WTC11 (cell line): ENCODE results near the gene CAPN7. TPM values are rescaled to one million over a fixed set of nuclear protein-coding genes. Genes with fewer than 3 reads are reported as not detected.

Experiments used
- ATAC-seq: fragments of 200-7000 bp; cut with Tn5 transposase; 2 replicates; pipeline ENCODE4 v1.10.0; 2021; ENCODE audit warnings: mild to moderate bottlenecking, moderate library complexity
- CTCF ChIA-PET: fragments of 300-600 bp; sonication (Branson Sonifier 250); formaldehyde crosslinking; loops from one replicate; lab custom pipeline; 2021; ENCODE audit warnings: antibody characterized with exemption; lab: Charles Lee
- POLR2A ChIA-PET: fragments of 350-600 bp; sonication (Branson Sonifier 250); formaldehyde crosslinking; loops from one replicate; lab custom pipeline; 2021; ENCODE audit warnings: antibody characterized with exemption; lab: Charles Lee
- DNase-seq: peaks from one replicate; pipeline ENCODE4 v3.0.0; 2021; ENCODE audit warnings: low spot score
- H3K27ac Mint-ChIP-seq: 2 replicates; pipeline ENCODE4 v1.8.0; 2021; ENCODE audit warnings: mixed read lengths
- H3K27me3 Mint-ChIP-seq: 2 replicates; pipeline ENCODE4 v1.8.0; 2021; ENCODE audit warnings: low read depth, mild to moderate bottlenecking, moderate library complexity, mixed read lengths
- H3K36me3 Mint-ChIP-seq: 2 replicates; pipeline ENCODE4 v1.8.0; 2021; ENCODE audit warnings: mixed read lengths
- H3K4me1 Mint-ChIP-seq: 2 replicates; pipeline ENCODE4 v1.8.0; 2022; ENCODE audit warnings: mixed read lengths
- H3K4me3 Mint-ChIP-seq: 2 replicates; pipeline ENCODE4 v1.8.0; 2021; ENCODE audit warnings: mild to moderate bottlenecking, moderate library complexity, mixed read lengths
- H3K9me3 Mint-ChIP-seq: 2 replicates; pipeline ENCODE4 v1.8.0; 2021; ENCODE audit warnings: mixed read lengths
- ATF1 ChIP-seq: sonication (generic); formaldehyde crosslinking; IDR thresholded peaks from 2 replicates; pipeline ENCODE4 v1.8.1; 2023; ENCODE audit warnings: mild to moderate bottlenecking, moderate library complexity, missing genetic modification reagents
- ATF3 ChIP-seq: sonication (generic); formaldehyde crosslinking; conservative IDR thresholded peaks from 2 replicates; pipeline ENCODE4 v1.8.1; 2022; ENCODE audit warnings: mild to moderate bottlenecking, missing genetic modification reagents
- ATF6 ChIP-seq: sonication (generic); formaldehyde crosslinking; IDR thresholded peaks from 2 replicates; pipeline ENCODE4 v1.8.1; 2023; ENCODE audit warnings: mild to moderate bottlenecking, missing genetic modification reagents
- CBFB ChIP-seq: sonication (generic); formaldehyde crosslinking; IDR thresholded peaks from 2 replicates; pipeline ENCODE4 v1.8.1; 2022; ENCODE audit warnings: mild to moderate bottlenecking, low read depth, missing genetic modification reagents
- CTCF ChIP-seq: fragments of 200-600 bp; IDR thresholded peaks from 2 replicates; pipeline ENCODE4 v1.8.0; 2022; ENCODE audit warnings: antibody characterized with exemption
- E2F1 ChIP-seq: sonication (generic); formaldehyde crosslinking; IDR thresholded peaks from 2 replicates; pipeline ENCODE4 v1.8.0; 2022; ENCODE audit warnings: mild to moderate bottlenecking, missing genetic modification reagents
- ELF4 ChIP-seq: sonication (generic); formaldehyde crosslinking; IDR thresholded peaks from 2 replicates; pipeline ENCODE4 v1.8.1; 2022; ENCODE audit warnings: low read depth, mild to moderate bottlenecking, moderate library complexity, missing genetic modification reagents
- EMX1 ChIP-seq: fragments of 250-450 bp; sonication (Bioruptor Pico); IDR thresholded peaks from 2 replicates; pipeline ENCODE4 v1.8.0; 2021; ENCODE audit warnings: mild to moderate bottlenecking
- ESRRA ChIP-seq: sonication (generic); formaldehyde crosslinking; IDR thresholded peaks from 2 replicates; pipeline ENCODE4 v1.8.1; 2022; ENCODE audit warnings: mild to moderate bottlenecking, missing genetic modification reagents, borderline replicate concordance
- GRHL2 ChIP-seq: fragments of 250-450 bp; sonication (Bioruptor Pico); IDR thresholded peaks from 2 replicates; pipeline ENCODE4 v1.8.0; 2022; ENCODE audit warnings: mild to moderate bottlenecking, moderate library complexity; ENCODE audit not compliant: insufficient replicate concordance, severe bottlenecking
- HMGA2 ChIP-seq: fragments of 250-450 bp; sonication (Bioruptor Pico); IDR thresholded peaks from 2 replicates; pipeline ENCODE4 v1.4.0; 2021; ENCODE audit warnings: mild to moderate bottlenecking, moderate library complexity
- HMGXB4 ChIP-seq: sonication (generic); formaldehyde crosslinking; IDR thresholded peaks from 2 replicates; pipeline ENCODE4 v1.8.1; 2023; ENCODE audit warnings: mild to moderate bottlenecking, moderate library complexity, missing genetic modification reagents
- IRF2 ChIP-seq: sonication (generic); formaldehyde crosslinking; IDR thresholded peaks from 2 replicates; pipeline ENCODE4 v1.8.0; 2022; ENCODE audit warnings: low read depth, missing genetic modification reagents, borderline replicate concordance
- NFYB ChIP-seq: sonication (generic); formaldehyde crosslinking; conservative IDR thresholded peaks from 2 replicates; pipeline ENCODE4 v1.8.0; 2022; ENCODE audit warnings: low read depth, missing genetic modification reagents
- OVOL2 ChIP-seq: fragments of 250-450 bp; sonication (Bioruptor Pico); IDR thresholded peaks from 2 replicates; pipeline ENCODE4 v1.9.0; 2021; ENCODE audit warnings: mild to moderate bottlenecking, borderline replicate concordance
- RELA ChIP-seq: sonication (generic); formaldehyde crosslinking; IDR thresholded peaks from 2 replicates; pipeline ENCODE4 v1.8.1; 2022; ENCODE audit warnings: missing genetic modification reagents, mild to moderate bottlenecking, borderline replicate concordance
- ZNF121 ChIP-seq: sonication (generic); formaldehyde crosslinking; IDR thresholded peaks from 2 replicates; pipeline ENCODE4 v1.8.0; 2023; ENCODE audit warnings: missing genetic modification reagents
- ZNF138 ChIP-seq: sonication (generic); formaldehyde crosslinking; conservative IDR thresholded peaks from 2 replicates; pipeline ENCODE4 v1.8.1; 2022; ENCODE audit warnings: mild to moderate bottlenecking, moderate library complexity, missing genetic modification reagents
- ZNF232 ChIP-seq: sonication (generic); formaldehyde crosslinking; IDR thresholded peaks from 2 replicates; pipeline ENCODE4 v1.8.0; 2022; ENCODE audit warnings: mild to moderate bottlenecking, missing genetic modification reagents
- ZNF263 ChIP-seq: sonication (generic); formaldehyde crosslinking; IDR thresholded peaks from 2 replicates; pipeline ENCODE4 v1.8.1; 2022; ENCODE audit warnings: low read depth, mild to moderate bottlenecking, moderate library complexity, missing genetic modification reagents
- ZNF317 ChIP-seq: sonication (generic); formaldehyde crosslinking; IDR thresholded peaks from 2 replicates; pipeline ENCODE4 v1.8.1; 2023; ENCODE audit warnings: low read depth, mild to moderate bottlenecking, moderate library complexity, missing genetic modification reagents, borderline replicate concordance
- ZNF396 ChIP-seq: fragments of 250-450 bp; sonication (Bioruptor Pico); IDR thresholded peaks from 2 replicates; pipeline ENCODE4 v1.8.0; 2021; ENCODE audit warnings: mild to moderate bottlenecking, moderate library complexity, borderline replicate concordance
- ZNF671 ChIP-seq: fragments of 250-450 bp; sonication (Bioruptor Pico); IDR thresholded peaks from 2 replicates; pipeline ENCODE4 v1.8.0; 2021; ENCODE audit warnings: mild to moderate bottlenecking
- total RNA-seq: library from RNA; stranded (reverse); gene quantifications from 3 replicates; pipeline ENCODE4 v1.2.3, GENCODE V29; 2021
- TF ChIP-seq, protein P1 (sequence below): sonication (generic); formaldehyde crosslinking; IDR thresholded peaks from 2 replicates; pipeline ENCODE4 v1.8.1; 2023; ENCODE audit warnings: mild to moderate bottlenecking, missing genetic modification reagents
- TF ChIP-seq, protein P2 (sequence below): fragments of 250-450 bp; sonication (Bioruptor Pico); IDR thresholded peaks from 2 replicates; pipeline ENCODE4 v1.9.0; 2021; ENCODE audit warnings: mild to moderate bottlenecking

Gene CAPN7
- total RNA-seq, 1 experiment from 2014 or later: 16.8 TPM

DNA sequence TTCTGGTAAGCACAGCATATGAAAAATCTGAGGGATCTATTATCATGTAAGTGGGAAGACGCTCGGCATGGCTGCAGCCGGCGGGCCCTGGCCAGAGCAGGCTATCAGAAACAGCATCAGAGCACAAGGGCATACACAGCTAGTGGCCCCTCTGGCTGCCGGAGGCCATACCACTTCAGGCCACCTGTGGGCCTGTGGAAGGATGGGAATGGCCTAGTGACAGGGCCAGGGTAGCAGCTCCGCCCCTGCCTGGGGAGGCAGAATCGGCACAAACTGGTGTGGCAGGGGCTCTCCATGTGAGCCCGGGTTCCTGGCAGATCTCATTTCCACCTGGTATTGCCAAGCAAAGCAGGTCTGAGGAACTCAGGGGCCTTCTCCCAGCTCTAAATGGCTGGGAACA is 80.0 kb downstream of the CAPN7 start:
- TF ChIP-seq ZNF671 (CRISPR knock-in tag) (no peak), NFYB (CRISPR knock-in tag) (no peak), ZNF232 (CRISPR knock-in tag) (no peak), ATF6 (CRISPR knock-in tag) (no peak), ZNF138 (no peak), HMGA2 (no peak), ATF3 (CRISPR knock-in tag) (no peak), RELA (no peak), ATF1 (CRISPR knock-in tag) (no peak), GRHL2 (no peak), ZNF121 (no peak), E2F1 (CRISPR knock-in tag) (no peak), ZNF317 (CRISPR knock-in tag) (no peak), IRF2 (CRISPR knock-in tag) (no peak), HMGXB4 (CRISPR knock-in tag) (no peak), ELF4 (CRISPR knock-in tag) (no peak)
- TF ChIP-seq, protein P1, sequence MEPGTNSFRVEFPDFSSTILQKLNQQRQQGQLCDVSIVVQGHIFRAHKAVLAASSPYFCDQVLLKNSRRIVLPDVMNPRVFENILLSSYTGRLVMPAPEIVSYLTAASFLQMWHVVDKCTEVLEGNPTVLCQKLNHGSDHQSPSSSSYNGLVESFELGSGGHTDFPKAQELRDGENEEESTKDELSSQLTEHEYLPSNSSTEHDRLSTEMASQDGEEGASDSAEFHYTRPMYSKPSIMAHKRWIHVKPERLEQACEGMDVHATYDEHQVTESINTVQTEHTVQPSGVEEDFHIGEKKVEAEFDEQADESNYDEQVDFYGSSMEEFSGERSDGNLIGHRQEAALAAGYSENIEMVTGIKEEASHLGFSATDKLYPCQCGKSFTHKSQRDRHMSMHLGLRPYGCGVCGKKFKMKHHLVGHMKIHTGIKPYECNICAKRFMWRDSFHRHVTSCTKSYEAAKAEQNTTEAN (CRISPR knock-in tag): no peak
- no peaks in the 10 kb centered on the region for H3K27me3 Mint-ChIP-seq
- POLR2A ChIA-PET: no interaction called here
- H3K36me3 Mint-ChIP-seq: no peaks in the 10 kb centered on the region
- DNase-seq (peak; percentile 60), ATAC-seq (peak; percentile 98)
- H3K4me1 Mint-ChIP-seq: peaks cover 16% of the 10 kb centered on the region
- no peak overlapping the region for H3K27ac Mint-ChIP-seq
- CTCF ChIA-PET: interaction anchor here (1.0 to 3.9 kb wide), 4 partner anchors 19 to 178 kb away, joined by 4 to 28 read pairs (median 6); partner anchors contain the start of gene SH3BP5
- peaks cover 4% of the 10 kb centered on the region; the same call in 1 of the 2 replicates for H3K9me3 Mint-ChIP-seq
- no peak overlapping the region for H3K4me3 Mint-ChIP-seq

GRCh38 chr3:15287565-15288330 is 81.7 kb downstream of the CAPN7 start:
- ChIA-PET POLR2A (no interaction called here), CTCF (interaction anchor here (0.8 to 3.9 kb wide), 3 partner anchors 11 to 45 kb away, joined by 3 to 28 read pairs (median 5); partner anchors contain the start of gene SH3BP5)
- Mint-ChIP-seq H3K9me3 (peaks cover 4% of the 10 kb centered on the region; the same call in 1 of the 2 replicates), H3K27me3 (no peaks in the 10 kb centered on the region), H3K4me3 (no peak overlapping the region), H3K36me3 (no peaks in the 10 kb centered on the region), H3K27ac (no peak overlapping the region), H3K4me1 (peaks cover 16% of the 10 kb centered on the region)
- DNase-seq: no peak
- no peak for ATAC-seq
- no peak for TF ChIP-seq CBFB (CRISPR knock-in tag)
- TF ChIP-seq, protein P2, sequence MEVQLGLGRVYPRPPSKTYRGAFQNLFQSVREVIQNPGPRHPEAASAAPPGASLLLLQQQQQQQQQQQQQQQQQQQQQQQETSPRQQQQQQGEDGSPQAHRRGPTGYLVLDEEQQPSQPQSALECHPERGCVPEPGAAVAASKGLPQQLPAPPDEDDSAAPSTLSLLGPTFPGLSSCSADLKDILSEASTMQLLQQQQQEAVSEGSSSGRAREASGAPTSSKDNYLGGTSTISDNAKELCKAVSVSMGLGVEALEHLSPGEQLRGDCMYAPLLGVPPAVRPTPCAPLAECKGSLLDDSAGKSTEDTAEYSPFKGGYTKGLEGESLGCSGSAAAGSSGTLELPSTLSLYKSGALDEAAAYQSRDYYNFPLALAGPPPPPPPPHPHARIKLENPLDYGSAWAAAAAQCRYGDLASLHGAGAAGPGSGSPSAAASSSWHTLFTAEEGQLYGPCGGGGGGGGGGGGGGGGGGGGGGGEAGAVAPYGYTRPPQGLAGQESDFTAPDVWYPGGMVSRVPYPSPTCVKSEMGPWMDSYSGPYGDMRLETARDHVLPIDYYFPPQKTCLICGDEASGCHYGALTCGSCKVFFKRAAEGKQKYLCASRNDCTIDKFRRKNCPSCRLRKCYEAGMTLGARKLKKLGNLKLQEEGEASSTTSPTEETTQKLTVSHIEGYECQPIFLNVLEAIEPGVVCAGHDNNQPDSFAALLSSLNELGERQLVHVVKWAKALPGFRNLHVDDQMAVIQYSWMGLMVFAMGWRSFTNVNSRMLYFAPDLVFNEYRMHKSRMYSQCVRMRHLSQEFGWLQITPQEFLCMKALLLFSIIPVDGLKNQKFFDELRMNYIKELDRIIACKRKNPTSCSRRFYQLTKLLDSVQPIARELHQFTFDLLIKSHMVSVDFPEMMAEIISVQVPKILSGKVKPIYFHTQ (CRISPR knock-in tag): no peak
- no peak for TF ChIP-seq CTCF
- TF ChIP-seq ZNF396 (CRISPR knock-in tag): no peak
- TF ChIP-seq OVOL2: no peak
- no peak for TF ChIP-seq ZNF263 (CRISPR knock-in tag)
- no peak for TF ChIP-seq EMX1
- TF ChIP-seq ESRRA: no peak
